ENCODE measurements around the gene PIGR. TPM values are rescaled to one million over a fixed set of nuclear protein-coding genes. Genes with fewer than 3 reads are reported as not detected.

Gene PIGR
- total RNA-seq, 1 experiment from 2014 or later = 2.6 TPM

GRCh38 chr1:206922524-206922923 is 23.7 kb downstream of the PIGR start:
- ChIA-PET POLR2A (no interaction called here), CTCF (interaction anchor here (1.7 to 2.2 kb wide), 2 partner anchors 10 to 14 kb away, joined by 4 to 10 read pairs; no protein-coding TSS in a partner anchor), RAD21 (ENCODE audit: low non-redundant PET in 1 of 2, low total read pairs in 2 of 2, uncharacterized antibody in 2 of 2, unreplicated experiment in 2 of 2) (no interaction called here)
- DNase-seq (ENCODE audit: low read depth, low spot score) = no peak
- H3K79me2 ChIP-seq (ENCODE audit: insufficient read depth, low read length) = no peaks in the 10 kb centered on the region
- H3K9me3 ChIP-seq (ENCODE audit: control insufficient read depth in 1 of 2, insufficient read depth in 1 of 2, low read depth in 1 of 2, low read length in 2 of 2) = no peaks in the 10 kb centered on the region
- no TSS peak for BruUV-seq (replicated peaks)
- H3K4me3 ChIP-seq (replicated peaks in 1 of 2; ENCODE audit: low read depth in 1 of 2, low read length in 2 of 2) = no peak overlapping the region
- intact Hi-C loops (cut with micrococcal nuclease) = no loop called here
- H3K9me2 ChIP-seq (ENCODE audit: insufficient read depth) = no peaks in the 10 kb centered on the region
- no peak for ATAC-seq
- no peaks in the 10 kb centered on the region for H3K27me3 ChIP-seq (ENCODE audit: insufficient read depth, low read length)
- no peaks in the 10 kb centered on the region for H4K20me1 ChIP-seq (ENCODE audit: insufficient read depth)
- peaks cover 0 to 7% of the 10 kb centered on the region in 2 experiments; a peak in 2 of 4 replicates for H3K4me1 ChIP-seq (ENCODE audit: control insufficient read depth in 1 of 2, insufficient read depth in 2 of 2, low read length in 2 of 2)
- H3K36me3 ChIP-seq (ENCODE audit: control insufficient read depth in 1 of 2, insufficient read depth in 2 of 2, low read length in 2 of 2) = no peaks in the 10 kb centered on the region
- no peak overlapping the region for H3K27ac ChIP-seq (ENCODE audit: low read depth, low read length)
- no peak overlapping the region for H3K9ac ChIP-seq (ENCODE audit: low read length)
- TF ChIP-seq CTCF (IDR thresholded peaks at IDR 0.05 in 2 of 3, conservative IDR thresholded peaks at IDR 0.05 in 1 of 3; ENCODE audit: borderline replicate concordance in 1 of 3, insufficient read depth in 1 of 3, low read depth in 2 of 3, low read length in 2 of 3) (no peak), JUND (IDR thresholded peaks at IDR 0.05) (no peak), ELF1 (IDR thresholded peaks at IDR 0.05; ENCODE audit: borderline replicate concordance, low read depth) (no peak), POLR2AphosphoS5 (IDR thresholded peaks at IDR 0.05; ENCODE audit: low read depth, low read length) (no peak), EGR1 (IDR thresholded peaks at IDR 0.05; ENCODE audit: low read depth) (no peak), ZFX (IDR thresholded peaks at IDR 0.05) (no peak), YY1 (IDR thresholded peaks at IDR 0.05; ENCODE audit: extremely low read depth, insufficient replicate concordance, low read depth, low read length) (no peak), SIN3A (IDR thresholded peaks at IDR 0.05; ENCODE audit: low read depth) (no peak), ZBTB33 (IDR thresholded peaks at IDR 0.05; ENCODE audit: extremely low read depth, insufficient replicate concordance, low read length) (no peak), FOSL1 (IDR thresholded peaks at IDR 0.05; ENCODE audit: low read depth) (no peak), REST (IDR thresholded peaks at IDR 0.05; ENCODE audit: low read depth) (no peak), EZH2phosphoT487 (IDR thresholded peaks at IDR 0.05; ENCODE audit: borderline replicate concordance) (no peak), CEBPB (IDR thresholded peaks at IDR 0.05; ENCODE audit: low read depth) (no peak), RAD21 (IDR thresholded peaks at IDR 0.05; ENCODE audit: low read depth) (no peak), MAX (IDR thresholded peaks at IDR 0.05) (no peak), TCF7L2 (IDR thresholded peaks at IDR 0.05; ENCODE audit: borderline replicate concordance, extremely low read depth, insufficient read depth, insufficient read length) (no peak)
- no peak overlapping the region for H3K4me2 ChIP-seq (ENCODE audit: low read length)
- H2AFZ ChIP-seq (ENCODE audit: low read depth, low read length, poor library complexity, severe bottlenecking) = no peak overlapping the region

Measured in HCT116 (cell line).